Mesenchymal stem cell (in vitro differentiated cells and primary cell): ENCODE measurements around the gene TESPA1.

ENCODE experiments used
- DNase-seq: peaks from one replicate; pipeline ENCODE4 v3.0.0-alpha.2; 2013
- H2AFZ ChIP-seq: one replicate; pipeline ENCODE4 v1.6.1; 2013; ENCODE audit warnings: low read depth, mild to moderate bottlenecking, control low read depth, inconsistent platforms, low read length, moderate library complexity
- H2AK5ac ChIP-seq: 2 replicates; pipeline ENCODE4 v1.6.1; 2013; ENCODE audit warnings: low read length, moderate library complexity, mild to moderate bottlenecking, inconsistent platforms; ENCODE audit not compliant: severe bottlenecking
- H2BK120ac ChIP-seq: one replicate; pipeline ENCODE4 v1.6.1; 2013; ENCODE audit warnings: low read depth, mild to moderate bottlenecking, inconsistent platforms, low read length, moderate library complexity
- H2BK12ac ChIP-seq, 2 experiments: one replicate each; pipeline ENCODE4 v1.6.1; 2013; ENCODE audit warnings: inconsistent platforms in 2 of 2, low read length in 2 of 2, mild to moderate bottlenecking in 2 of 2, moderate library complexity in 2 of 2, control low read depth in 1 of 2
- H2BK15ac ChIP-seq: one replicate; pipeline ENCODE4 v1.6.1; 2013; ENCODE audit warnings: mild to moderate bottlenecking, low read depth, inconsistent platforms; ENCODE audit not compliant: poor library complexity, severe bottlenecking
- H2BK5ac ChIP-seq: 2 replicates; pipeline ENCODE4 v1.6.1; 2013; ENCODE audit warnings: low read depth, mild to moderate bottlenecking, low read length, control low read depth, inconsistent platforms; ENCODE audit not compliant: poor library complexity, severe bottlenecking
- H3K14ac ChIP-seq, 2 experiments: one replicate each; pipeline ENCODE4 v1.6.1; 2013; ENCODE audit warnings: inconsistent platforms in 2 of 2, low read length in 2 of 2, control low read depth in 1 of 2, mild to moderate bottlenecking in 1 of 2, moderate library complexity in 1 of 2
- H3K18ac ChIP-seq, 2 experiments: one replicate each; pipeline ENCODE4 v1.6.1; 2013; ENCODE audit warnings: inconsistent platforms in 2 of 2, low read length in 2 of 2, control low read depth in 1 of 2, low read depth in 1 of 2, mild to moderate bottlenecking in 1 of 2
- H3K23ac ChIP-seq, 2 experiments: one replicate each; pipeline ENCODE4 v1.6.1; 2013; ENCODE audit warnings: inconsistent platforms in 2 of 2, low read length in 2 of 2, mild to moderate bottlenecking in 2 of 2, moderate library complexity in 2 of 2, control low read depth in 1 of 2
- H3K27ac ChIP-seq: 2 replicates; pipeline ENCODE4 v1.5.1; 2013; ENCODE audit warnings: mild to moderate bottlenecking, moderate library complexity, low read length, control low read depth, inconsistent platforms; ENCODE audit not compliant: poor library complexity, severe bottlenecking
- H3K27me3 ChIP-seq, 2 experiments: 2 replicates each; pipeline versions ENCODE4 v1.6.1 to v1.7.0; 2013; ENCODE audit warnings: low read length in 2 of 2, mild to moderate bottlenecking in 2 of 2, moderate library complexity in 2 of 2, control low read depth in 1 of 2, inconsistent platforms in 1 of 2; ENCODE audit not compliant: control insufficient read depth in 1 of 2, insufficient read depth in 1 of 2
- H3K36me3 ChIP-seq, 2 experiments: 2 replicates each; pipeline versions ENCODE4 v1.6.1 to v1.7.0; 2013; ENCODE audit warnings: low read length in 2 of 2, control low read depth in 1 of 2, inconsistent platforms in 1 of 2, low read depth in 1 of 2, mild to moderate bottlenecking in 1 of 2; ENCODE audit not compliant: insufficient read depth in 2 of 2, control insufficient read depth in 1 of 2
- H3K4ac ChIP-seq, 2 experiments: one replicate each; pipeline ENCODE4 v1.6.1; 2013; ENCODE audit warnings: inconsistent platforms in 2 of 2, low read length in 2 of 2, mild to moderate bottlenecking in 2 of 2, moderate library complexity in 2 of 2, control low read depth in 1 of 2, low read depth in 1 of 2
- H3K4me1 ChIP-seq: 2 replicates; pipeline ENCODE4 v1.6.1; 2013; ENCODE audit warnings: low read depth, low read length, control low read depth; ENCODE audit not compliant: control insufficient read depth, insufficient read depth
- H3K4me2 ChIP-seq: 2 replicates; pipeline ENCODE4 v1.6.1; 2013; ENCODE audit warnings: low read length, mild to moderate bottlenecking, inconsistent platforms; ENCODE audit not compliant: poor library complexity, severe bottlenecking
- H3K4me3 ChIP-seq, 2 experiments: 2 replicates each; pipeline versions ENCODE4 v1.5.1 to v1.7.0; 2013; ENCODE audit warnings: low read length in 2 of 2, mild to moderate bottlenecking in 2 of 2, control low read depth in 1 of 2, low read depth in 1 of 2; ENCODE audit not compliant: insufficient read depth in 1 of 2
- H3K79me1 ChIP-seq: replicated peaks from 2 replicates; pipeline ENCODE4 v1.6.1; 2013; ENCODE audit warnings: mild to moderate bottlenecking, control low read depth, low read length, inconsistent platforms; ENCODE audit not compliant: poor library complexity, severe bottlenecking
- H3K9ac ChIP-seq: 2 replicates; pipeline ENCODE4 v1.7.0; 2013; ENCODE audit warnings: mild to moderate bottlenecking, low read length, moderate library complexity
- H3K9me3 ChIP-seq: 2 replicates; pipeline ENCODE4 v1.7.0; 2013; ENCODE audit warnings: mild to moderate bottlenecking, low read length; ENCODE audit not compliant: control insufficient read depth
- H4K8ac ChIP-seq: one replicate; pipeline ENCODE4 v1.6.1; 2013; ENCODE audit warnings: inconsistent platforms, mild to moderate bottlenecking, low read length, moderate library complexity
- H4K91ac ChIP-seq: one replicate; pipeline ENCODE4 v1.6.1; 2013; ENCODE audit warnings: mild to moderate bottlenecking, low read length, inconsistent platforms
- WGBS: methylation state at CpG from one replicate; pipeline ENCODE4 v1.1.7; 2013; ENCODE audit warnings: mixed read lengths; 5-methylcytosine and 5-hydroxymethylcytosine counted together

The TESPA1 gene

GRCh38 chr12:54959291-54960018, 25.1 kb downstream of the TESPA1 start:
- no peak overlapping the region for H3K4ac ChIP-seq
- H3K18ac ChIP-seq = no peak overlapping the region
- H2BK12ac ChIP-seq = no peak overlapping the region
- H3K27ac ChIP-seq = no peak overlapping the region
- no peak overlapping the region for H2AK5ac ChIP-seq
- no peak overlapping the region for H2BK15ac ChIP-seq
- H3K9ac ChIP-seq = no peak overlapping the region
- H4K8ac ChIP-seq = no peak overlapping the region
- H3K4me1 ChIP-seq = no peaks in the 10 kb centered on the region
- no peaks in the 10 kb centered on the region for H3K36me3 ChIP-seq
- no peak for DNase-seq
- H3K23ac ChIP-seq = no peak overlapping the region
- no peak overlapping the region for H3K4me3 ChIP-seq
- H3K9me3 ChIP-seq = no peaks in the 10 kb centered on the region
- H2BK120ac ChIP-seq = no peak overlapping the region
- H3K27me3 ChIP-seq = peaks cover 0 to 19% of the 10 kb centered on the region in 2 experiments
- H4K91ac ChIP-seq = no peak overlapping the region
- no peak overlapping the region for H3K14ac ChIP-seq
- H3K4me2 ChIP-seq = no peak overlapping the region
- H2AFZ ChIP-seq = no peak overlapping the region
- H3K79me1 ChIP-seq = no peaks in the 10 kb centered on the region
- 71% methylated on average over 8 of the region's 10 CpGs for WGBS
- no peak overlapping the region for H2BK5ac ChIP-seq

GRCh38 chr12:54958048-54958658, 26.4 kb downstream of the TESPA1 start:
- no peak overlapping the region for H2AK5ac ChIP-seq
- no peak overlapping the region for H2BK12ac ChIP-seq
- H3K36me3 ChIP-seq = no peaks in the 10 kb centered on the region
- no peak overlapping the region for H2BK5ac ChIP-seq
- H3K4me2 ChIP-seq = no peak overlapping the region
- no peaks in the 10 kb centered on the region for H3K9me3 ChIP-seq
- no peak overlapping the region for H2BK120ac ChIP-seq
- no peak overlapping the region for H3K9ac ChIP-seq
- H3K4me3 ChIP-seq = no peak overlapping the region
- H2BK15ac ChIP-seq = no peak overlapping the region
- H4K91ac ChIP-seq = no peak overlapping the region
- H3K18ac ChIP-seq = no peak overlapping the region
- 88% methylated on average over 3 of the region's 3 CpGs for WGBS
- H3K27ac ChIP-seq = no peak overlapping the region
- no peak overlapping the region for H2AFZ ChIP-seq
- H4K8ac ChIP-seq = no peak overlapping the region
- H3K14ac ChIP-seq = no peak overlapping the region
- H3K23ac ChIP-seq = no peak overlapping the region
- DNase-seq = peak; percentile 67
- H3K4me1 ChIP-seq = no peaks in the 10 kb centered on the region
- no peak overlapping the region for H3K4ac ChIP-seq
- H3K27me3 ChIP-seq = peaks cover 0 to 15% of the 10 kb centered on the region in 2 experiments
- no peaks in the 10 kb centered on the region for H3K79me1 ChIP-seq

- no peak overlapping the region for H3K4me3 ChIP-seq
- no peak overlapping the region for H3K9ac ChIP-seq
- H3K4ac ChIP-seq = no peak overlapping the region
- H2AK5ac ChIP-seq = no peak overlapping the region
- H2BK12ac ChIP-seq = no peak overlapping the region
- 77% methylated on average over 7 of the region's 10 CpGs for whole genome bisulfite sequencing
- H3K18ac ChIP-seq = no peak overlapping the region
- H4K91ac ChIP-seq = no peak overlapping the region
- no peak for DNase-seq
- peaks cover 0 to 8% of the 10 kb centered on the region in 2 experiments for H3K27me3 ChIP-seq
- H2BK120ac ChIP-seq = no peak overlapping the region
- no peak overlapping the region for H2BK15ac ChIP-seq
- H3K36me3 ChIP-seq = no peaks in the 10 kb centered on the region
- H3K79me1 ChIP-seq = no peaks in the 10 kb centered on the region
- H4K8ac ChIP-seq = no peak overlapping the region
- H3K4me1 ChIP-seq = no peaks in the 10 kb centered on the region
- no peaks in the 10 kb centered on the region for H3K9me3 ChIP-seq
- H2AFZ ChIP-seq = no peak overlapping the region
- no peak overlapping the region for H3K23ac ChIP-seq
- no peak overlapping the region for H2BK5ac ChIP-seq
- H3K27ac ChIP-seq = no peak overlapping the region
- H3K14ac ChIP-seq = no peak overlapping the region
- H3K4me2 ChIP-seq = no peak overlapping the region
These were observed 27.5 kb downstream of the TESPA1 start for GRCh38 chr12:54956818-54957641.

- no peaks in the 10 kb centered on the region for H3K36me3 ChIP-seq
- H2BK5ac ChIP-seq = no peak overlapping the region
- no peak overlapping the region for H3K4ac ChIP-seq
These were observed 28.2 kb downstream of the TESPA1 start for GRCh38 chr12:54956322-54956721.

More at GRCh38 chr12:54956322-54956721, 28.2 kb downstream of the TESPA1 start:
- H4K8ac ChIP-seq = no peak overlapping the region
- H3K27ac ChIP-seq = no peak overlapping the region
- no peak overlapping the region for H3K14ac ChIP-seq
- no peak overlapping the region for H3K18ac ChIP-seq
- no peak overlapping the region for H2AK5ac ChIP-seq
- H4K91ac ChIP-seq = no peak overlapping the region
- no peak overlapping the region for H3K23ac ChIP-seq
- no peak overlapping the region for H2BK120ac ChIP-seq
- peaks cover 0 to 8% of the 10 kb centered on the region in 2 experiments for H3K27me3 ChIP-seq
- no peaks in the 10 kb centered on the region for H3K9me3 ChIP-seq
- 80% methylated on average over 5 of the region's 5 CpGs for WGBS
- H3K9ac ChIP-seq = no peak overlapping the region
- DNase-seq = no peak
- H3K79me1 ChIP-seq = no peaks in the 10 kb centered on the region
- H2AFZ ChIP-seq = no peak overlapping the region
- no peaks in the 10 kb centered on the region for H3K4me1 ChIP-seq
- no peak overlapping the region for H3K4me2 ChIP-seq
- no peak overlapping the region for H3K4me3 ChIP-seq
- H2BK12ac ChIP-seq = no peak overlapping the region
- H2BK15ac ChIP-seq = no peak overlapping the region
